Measurements from ENCODE around the gene FAM236B. TPM values are rescaled to one million over a fixed set of nuclear protein-coding genes. Genes with fewer than 3 reads are reported as not detected.
"Not testable (repeated sequence)": the region's sequence is repeated elsewhere in the genome, so short reads cannot be mapped to it uniquely, and the experiment has no call there.

Gene FAM236B
- total and polyA plus RNA-seq, 4 experiments from 2014 or later, result not detected

GRCh38 chrX:72777467-72777790, 5.0 kb downstream of the FAM236B start:
- intact Hi-C loops (cut with micrococcal nuclease); H3K27me3 ChIP-seq (ENCODE audit: insufficient read depth, low read length); H3K4me3 Mint-ChIP-seq; H3K27ac Mint-ChIP-seq; H3K36me3 Mint-ChIP-seq; H3K9me3 Mint-ChIP-seq; H3K9me3 ChIP-seq (ENCODE audit: control insufficient read depth in 1 of 2, low read length in 2 of 2); H3K27ac ChIP-seq (ENCODE audit: low read depth, low read length); H3K4me3 ChIP-seq (ENCODE audit: low read length in 2 of 2); H3K27me3 Mint-ChIP-seq; CTCF ChIA-PET (ENCODE audit: partially characterized antibody); POLR2A ChIA-PET (ENCODE audit: partially characterized antibody); DNase-seq; H3K4me1 Mint-ChIP-seq; H3K36me3 ChIP-seq (ENCODE audit: insufficient read depth, low read length); H3K4me1 ChIP-seq (ENCODE audit: insufficient read depth, low read length): not testable (repeated sequence)

- DNase-seq; H3K9me3 Mint-ChIP-seq; H3K9me3 ChIP-seq (ENCODE audit: control insufficient read depth in 1 of 2, low read length in 2 of 2); H3K27ac ChIP-seq (ENCODE audit: low read depth, low read length); H3K4me1 Mint-ChIP-seq; H3K4me3 Mint-ChIP-seq; H3K27me3 ChIP-seq (ENCODE audit: insufficient read depth, low read length); H3K36me3 ChIP-seq (ENCODE audit: insufficient read depth, low read length); CTCF ChIA-PET (ENCODE audit: partially characterized antibody); H3K4me1 ChIP-seq (ENCODE audit: insufficient read depth, low read length); H3K27ac Mint-ChIP-seq; intact Hi-C loops (cut with micrococcal nuclease); H3K4me3 ChIP-seq (ENCODE audit: low read length in 2 of 2); POLR2A ChIA-PET (ENCODE audit: partially characterized antibody); H3K27me3 Mint-ChIP-seq; H3K36me3 Mint-ChIP-seq: not testable (repeated sequence)
These were observed 5.6 kb downstream of the FAM236B start, which contains the start of gene DMRTC1B for GRCh38 chrX:72776653-72777466. DMRTC1B (plus strand) TSS chrX:72776890; CDS start chrX:72845136, 68,246 bp downstream.

GRCh38 chrX:72760454-72760853, 22.0 kb downstream of the FAM236B start:
- not testable (repeated sequence) for H3K9me3 Mint-ChIP-seq

GRCh38 chrX:72748545-72748944, 33.9 kb downstream of the FAM236B start:
- H3K4me1 ChIP-seq (ENCODE audit: insufficient read depth, low read length); H3K27me3 Mint-ChIP-seq; H3K9me3 ChIP-seq (ENCODE audit: control insufficient read depth in 1 of 2, low read length in 2 of 2); H3K27me3 ChIP-seq (ENCODE audit: insufficient read depth, low read length); CTCF ChIA-PET (ENCODE audit: partially characterized antibody); intact Hi-C loops (cut with micrococcal nuclease); H3K4me1 Mint-ChIP-seq; H3K36me3 Mint-ChIP-seq; H3K27ac ChIP-seq (ENCODE audit: low read depth, low read length); H3K4me3 Mint-ChIP-seq; H3K4me3 ChIP-seq (ENCODE audit: low read length in 2 of 2); POLR2A ChIA-PET (ENCODE audit: partially characterized antibody); H3K27ac Mint-ChIP-seq; H3K36me3 ChIP-seq (ENCODE audit: insufficient read depth, low read length); H3K9me3 Mint-ChIP-seq; DNase-seq: not testable (repeated sequence)

More at GRCh38 chrX:72760454-72760853, 22.0 kb downstream of the FAM236B start:
- intact Hi-C loops (cut with micrococcal nuclease); DNase-seq; H3K9me3 ChIP-seq (ENCODE audit: control insufficient read depth in 1 of 2, low read length in 2 of 2); H3K27ac ChIP-seq (ENCODE audit: low read depth, low read length); POLR2A ChIA-PET (ENCODE audit: partially characterized antibody); H3K4me1 ChIP-seq (ENCODE audit: insufficient read depth, low read length); H3K4me3 Mint-ChIP-seq; H3K4me3 ChIP-seq (ENCODE audit: low read length in 2 of 2); H3K4me1 Mint-ChIP-seq; H3K27me3 ChIP-seq (ENCODE audit: insufficient read depth, low read length); H3K36me3 Mint-ChIP-seq; H3K36me3 ChIP-seq (ENCODE audit: insufficient read depth, low read length); H3K27me3 Mint-ChIP-seq; H3K27ac Mint-ChIP-seq; CTCF ChIA-PET (ENCODE audit: partially characterized antibody): not testable (repeated sequence)

GRCh38 chrX:72745546-72745945, 36.9 kb downstream of the FAM236B start:
- H3K27me3 ChIP-seq (ENCODE audit: insufficient read depth, low read length); H3K27ac Mint-ChIP-seq; H3K9me3 ChIP-seq (ENCODE audit: control insufficient read depth in 1 of 2, low read length in 2 of 2); intact Hi-C loops (cut with micrococcal nuclease); H3K4me1 Mint-ChIP-seq; H3K4me3 Mint-ChIP-seq; H3K4me3 ChIP-seq (ENCODE audit: low read length in 2 of 2); H3K9me3 Mint-ChIP-seq; H3K36me3 ChIP-seq (ENCODE audit: insufficient read depth, low read length); POLR2A ChIA-PET (ENCODE audit: partially characterized antibody); H3K27me3 Mint-ChIP-seq; CTCF ChIA-PET (ENCODE audit: partially characterized antibody); H3K4me1 ChIP-seq (ENCODE audit: insufficient read depth, low read length); DNase-seq; H3K36me3 Mint-ChIP-seq; H3K27ac ChIP-seq (ENCODE audit: low read depth, low read length): not testable (repeated sequence)

GRCh38 chrX:72735561-72735960, 46.9 kb downstream of the FAM236B start:
- intact Hi-C loops (cut with micrococcal nuclease), result no loop called here

GRCh38 chrX:72733636-72734035, 48.8 kb downstream of the FAM236B start:
- H3K36me3 Mint-ChIP-seq; H3K9me3 ChIP-seq (ENCODE audit: control insufficient read depth in 1 of 2, low read length in 2 of 2); DNase-seq; H3K27ac Mint-ChIP-seq; POLR2A ChIA-PET (ENCODE audit: partially characterized antibody); H3K4me3 ChIP-seq (ENCODE audit: low read length in 2 of 2); H3K27me3 ChIP-seq (ENCODE audit: insufficient read depth, low read length); H3K4me1 Mint-ChIP-seq; H3K36me3 ChIP-seq (ENCODE audit: insufficient read depth, low read length); H3K4me1 ChIP-seq (ENCODE audit: insufficient read depth, low read length); H3K9me3 Mint-ChIP-seq; H3K27ac ChIP-seq (ENCODE audit: low read depth, low read length); CTCF ChIA-PET (ENCODE audit: partially characterized antibody); H3K4me3 Mint-ChIP-seq; intact Hi-C loops (cut with micrococcal nuclease): not testable (repeated sequence)
- H3K27me3 Mint-ChIP-seq, result peaks cover 14 to 22% of the 10 kb centered on the region in 2 donors

More at GRCh38 chrX:72735561-72735960, 46.9 kb downstream of the FAM236B start:
- H3K27me3 Mint-ChIP-seq, result peaks cover 16 to 19% of the 10 kb centered on the region in 2 donors
- no peaks in the 10 kb centered on the region for H3K36me3 Mint-ChIP-seq
- no peak overlapping the region for H3K4me3 ChIP-seq (ENCODE audit: low read length in 2 of 2)
- no peak for DNase-seq
- H3K4me1 Mint-ChIP-seq, result no peaks in the 10 kb centered on the region
- H3K27ac Mint-ChIP-seq, result no peak overlapping the region
- H3K4me1 ChIP-seq (ENCODE audit: insufficient read depth, low read length), result no peaks in the 10 kb centered on the region
- H3K27me3 ChIP-seq (ENCODE audit: insufficient read depth, low read length), result no peaks in the 10 kb centered on the region
- ChIA-PET CTCF (ENCODE audit: partially characterized antibody) (no interaction called here), POLR2A (ENCODE audit: partially characterized antibody) (no interaction called here)
- no peak overlapping the region for H3K27ac ChIP-seq (ENCODE audit: low read depth, low read length)
- no peaks in the 10 kb centered on the region for H3K9me3 ChIP-seq (ENCODE audit: control insufficient read depth in 1 of 2, low read length in 2 of 2)
- H3K9me3 Mint-ChIP-seq, result peaks cover 0 to 5% (median 0%) of the 10 kb centered on the region in 8 donors
- no peaks in the 10 kb centered on the region for H3K36me3 ChIP-seq (ENCODE audit: insufficient read depth, low read length)
- H3K4me3 Mint-ChIP-seq, result no peak overlapping the region
